PC-3 (cell line): Measurements from ENCODE around the gene TOMM40L.
A peak's percentile ranks its signal among the peaks of the same experiment; 100 is the strongest.

Experiments
- CTCF ChIP-seq: fragments of 300-600 bp; sonication (generic); conservative IDR thresholded peaks from 2 replicates; pipeline ENCODE4 v1.5.1; 2017; ENCODE audit warnings: antibody characterized with exemption, low read depth, mild to moderate bottlenecking, low read length
- EZH2 ChIP-seq: fragments of 300-600 bp; sonication (generic); IDR thresholded peaks from one replicate; pipeline ENCODE4 v1.6.1; 2017; ENCODE audit warnings: antibody characterized with exemption, mild to moderate bottlenecking, low read length; ENCODE audit not compliant: unreplicated experiment
- EZH2phosphoT487 ChIP-seq: fragments of 300-600 bp; sonication (generic); IDR thresholded peaks from 2 replicates; pipeline ENCODE4 v1.6.1; 2018; ENCODE audit warnings: mild to moderate bottlenecking, antibody characterized with exemption, low read length, borderline replicate concordance

- TF ChIP-seq CTCF (peak; percentile 98), EZH2 (no peak), EZH2phosphoT487 (no peak)
Observed at GRCh38 chr1:161209790-161210409, 16.0 kb upstream of the TOMM40L start.
